NB4 (cell line): ENCODE data around the gene NCOA7.

Experiments used
- DNase-seq: peaks from one replicate; pipeline ENCODE4 v3.0.0; 2010; ENCODE audit warnings: low read depth
- H3K4me3 ChIP-seq: one replicate; pipeline ENCODE4 v1.5.1; 2011; ENCODE audit warnings: mild to moderate bottlenecking, low read depth, low read length, moderate library complexity
- CTCF ChIP-seq: IDR thresholded peaks from one replicate; pipeline ENCODE4 v1.5.1; 2012; ENCODE audit warnings: low read depth, low read length
- MAX ChIP-seq: IDR thresholded peaks from 2 replicates; pipeline ENCODE4 v1.6.1; 2011; ENCODE audit warnings: low read depth, low read length
- MYC ChIP-seq: IDR thresholded peaks from 2 replicates; pipeline ENCODE4 v1.6.1; 2011; ENCODE audit warnings: low read depth, low read length
- POLR2A ChIP-seq: IDR thresholded peaks from 2 replicates; pipeline ENCODE4 v1.6.1; 2011; ENCODE audit warnings: mild to moderate bottlenecking; ENCODE audit not compliant: insufficient read length; ENCODE audit errors: extremely low read depth

NCOA7 gene

GRCh38 chr6:125790358-125791150 lies at the start of gene NCOA7:
NCOA7 (plus strand) TSS chr6:125790960; CDS start chr6:125815355, 24,395 bp downstream.
- DNase-seq: peak; percentile 85
- H3K4me3 ChIP-seq: peak within 1 kb of the TSS; percentile 83
- TF ChIP-seq CTCF (peak; percentile 2), MAX (no peak), MYC (peak; percentile 38), POLR2A (peak; percentile 69)

- H3K4me3 ChIP-seq: no peak overlapping the region
- DNase-seq: no peak
- TF ChIP-seq POLR2A (no peak), CTCF (no peak), MYC (no peak), MAX (no peak)
These were observed 49.4 kb upstream of the NCOA7 start for GRCh38 chr6:125741336-125741735.

GRCh38 chr6:125742024-125742423 lies 48.7 kb upstream of the NCOA7 start:
- TF ChIP-seq MYC: no peak
- TF ChIP-seq POLR2A: no peak
- no peak for TF ChIP-seq CTCF
- TF ChIP-seq MAX: no peak
- H3K4me3 ChIP-seq: no peak overlapping the region
- no peak for DNase-seq

GRCh38 chr6:125742464-125743120 lies 48.2 kb upstream of the NCOA7 start:
- TF ChIP-seq POLR2A (no peak), CTCF (no peak), MYC (no peak), MAX (no peak)
- no peak overlapping the region for H3K4me3 ChIP-seq
- DNase-seq: no peak

GRCh38 chr6:125743604-125744003 lies 47.2 kb upstream of the NCOA7 start:
- TF ChIP-seq MAX (no peak), MYC (no peak), POLR2A (no peak), CTCF (no peak)
- no peak for DNase-seq
- no peak overlapping the region for H3K4me3 ChIP-seq
